Gastroesophageal sphincter (tissue), 4 donors: Measurements from ENCODE around the gene IGF2R. TPM values are rescaled to one million over a fixed set of nuclear protein-coding genes. Genes with fewer than 3 reads are reported as not detected.

Source experiments
- ATAC-seq: fragments of 150-250 bp; one replicate; pipeline ENCODE4 v1.9.1; 2016; ENCODE audit warnings: mild to moderate bottlenecking, moderate library complexity
- H3K27ac ChIP-seq, 4 donors: fragments of 200-600 bp; sonication (generic) in 3 of 4; 1 replicate in 3 of 4; 2 replicates in 1 of 4; pipeline ENCODE4 v1.5.1; 2016 to 2019
- H3K27me3 ChIP-seq: fragments of 200-600 bp; sonication (generic); one replicate; pipeline ENCODE4 v1.5.1; 2019
- H3K36me3 ChIP-seq, 2 donors: fragments of 200-600 bp; sonication (generic); one replicate each; pipeline ENCODE4 v1.5.1; 2019; ENCODE audit warnings: control low read depth in 1 of 2
- H3K4me1 ChIP-seq, 3 donors: fragments of 200-600 bp; sonication (generic); 1 replicate in 2 of 3; 2 replicates in 1 of 3; pipeline ENCODE4 v1.5.1; 2016 to 2019; ENCODE audit warnings: control low read depth in 2 of 3
- H3K4me3 ChIP-seq, 2 donors: fragments of 200-600 bp; sonication (generic); one replicate each; pipeline ENCODE4 v1.5.1; 2019; ENCODE audit warnings: mild to moderate bottlenecking in 1 of 2, moderate library complexity in 1 of 2
- H3K9me3 ChIP-seq, 3 donors: fragments of 200-600 bp; sonication (generic); one replicate each; pipeline ENCODE4 v1.5.1; 2017 to 2019; ENCODE audit warnings: control low read depth in 2 of 3
- CTCF ChIP-seq, 4 experiments: fragments of 200-600 bp in 2 of 4; fragments of 450-650 bp in 2 of 4; sonication (generic) in 1 of 4; IDR thresholded peaks; one replicate each; pipeline ENCODE4 v1.5.1; 2017 to 2019; ENCODE audit warnings: antibody characterized with exemption in 4 of 4, mild to moderate bottlenecking in 2 of 4, moderate library complexity in 2 of 4
- EP300 ChIP-seq: sonication (generic); formaldehyde crosslinking; IDR thresholded peaks from one replicate; pipeline ENCODE4 v1.6.1; 2017; ENCODE audit warnings: antibody characterized with exemption, mild to moderate bottlenecking
- POLR2A ChIP-seq, 2 donors: fragments of 450-650 bp; IDR thresholded peaks; one replicate each; pipeline ENCODE4 v1.6.1; 2017; ENCODE audit warnings: antibody characterized with exemption in 2 of 2, mild to moderate bottlenecking in 2 of 2, moderate library complexity in 1 of 2
- POLR2AphosphoS5 ChIP-seq: sonication (generic); formaldehyde crosslinking; IDR thresholded peaks from one replicate; pipeline ENCODE4 v1.6.1; 2017; ENCODE audit warnings: antibody characterized with exemption
- WGBS, 2 donors: methylation state at CpG; one replicate each; pipeline ENCODE4 v1.1.5; 2018; ENCODE audit warnings: low coverage in 1 of 2; 5-methylcytosine and 5-hydroxymethylcytosine counted together
- total RNA-seq, 4 donors: library from RNA; depleted of rRNA; stranded (reverse); fragments of >200 nt; gene quantifications; one replicate each; pipeline ENCODE4 v1.1.0, GENCODE V29; 2016

Gene IGF2R
- total RNA-seq, 4 donors from 2014 or later, result 47.9 to 81.3 (median 52.7) TPM

DNA sequence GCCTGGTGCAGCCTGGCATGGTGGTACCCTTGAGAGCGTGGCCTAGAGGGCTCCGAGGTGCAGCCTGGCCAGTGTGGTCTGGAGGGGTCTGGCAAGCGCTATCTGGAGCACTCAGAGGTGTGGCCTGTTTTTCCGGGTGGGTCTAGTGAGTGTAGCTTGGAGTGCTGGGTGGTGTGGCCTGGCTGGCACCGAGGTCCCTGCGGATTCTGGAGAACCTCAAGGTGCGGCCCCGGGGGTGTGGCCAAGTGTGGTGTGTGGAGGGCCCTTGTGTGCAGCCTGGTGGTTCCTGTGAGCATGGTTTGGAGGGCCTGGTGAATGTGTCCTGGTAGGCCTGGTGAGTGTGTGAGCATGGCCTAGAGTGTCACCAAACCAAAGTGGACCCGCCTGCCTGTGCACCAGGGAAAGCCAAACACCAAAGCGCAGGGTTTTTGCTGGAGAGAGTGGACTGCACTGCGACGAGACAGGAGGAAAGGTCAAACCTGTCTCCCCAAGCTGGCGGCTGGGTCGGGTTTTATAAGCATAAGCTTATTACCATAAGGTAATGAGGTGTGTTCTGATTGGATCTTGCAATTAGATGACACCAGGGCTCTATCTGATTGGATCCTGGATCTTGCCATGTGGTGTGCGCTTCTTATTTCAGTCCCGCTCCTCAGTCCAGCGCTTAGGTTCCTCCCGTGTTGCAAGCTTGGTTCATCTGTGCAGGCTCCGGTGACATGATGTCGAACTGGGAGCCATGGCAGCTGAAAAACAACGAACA, 35.7 kb downstream of the IGF2R start:
- no peak for ATAC-seq
- TF ChIP-seq POLR2A (IDR thresholded peaks at IDR 0.05) (no peak), CTCF (IDR thresholded peaks at IDR 0.05) (no peak), POLR2AphosphoS5 (no peak), EP300 (no peak)
- no peak overlapping the region for H3K27ac ChIP-seq
- no peaks in the 10 kb centered on the region for H3K9me3 ChIP-seq
- H3K4me3 ChIP-seq, result no peak overlapping the region
- H3K4me1 ChIP-seq, result peaks cover 0 to 34% (median 10%) of the 10 kb centered on the region in 3 donors
- H3K27me3 ChIP-seq, result no peaks in the 10 kb centered on the region
- peaks cover 0 to under 1% of the 10 kb centered on the region in 2 donors for H3K36me3 ChIP-seq
- 90 to 95% methylated on average over 7 to 9 of the region's 21 CpGs for WGBS, 2 donors

DNA sequence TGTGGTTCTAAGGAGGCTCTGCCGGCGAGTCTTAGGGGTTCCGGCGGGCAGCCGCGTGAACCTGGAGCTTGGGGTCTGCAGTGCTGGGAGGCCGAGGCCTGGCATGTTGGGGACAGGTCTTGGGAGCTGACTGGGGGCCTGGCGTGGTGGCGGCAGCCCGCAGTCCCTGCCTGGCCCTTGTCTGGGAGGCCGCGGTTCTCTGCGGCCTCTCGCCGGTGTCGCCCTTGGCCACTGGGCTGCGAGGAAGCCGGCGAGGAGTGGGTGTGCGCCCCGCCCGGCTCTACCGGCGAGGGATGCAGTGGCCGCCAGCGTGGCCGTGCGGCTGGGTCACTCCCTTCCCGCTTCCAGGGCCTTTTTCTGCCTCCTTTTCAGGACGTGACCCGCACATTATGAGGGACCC, 36.3 kb downstream of the IGF2R start:
- 82% methylated on average over 6 of the region's 31 CpGs; no CpG with 5 or more reads in 1 of the 2 donors for WGBS, 2 donors
- Histone ChIP-seq H3K27me3 (no peaks in the 10 kb centered on the region), H3K9me3 (no peaks in the 10 kb centered on the region), H3K4me1 (peaks cover 0 to 37% (median 10%) of the 10 kb centered on the region in 3 donors), H3K4me3 (no peak overlapping the region), H3K36me3 (peaks cover 0 to 4% of the 10 kb centered on the region in 2 donors), H3K27ac (no peak overlapping the region)
- no peak for TF ChIP-seq POLR2AphosphoS5
- no peak for TF ChIP-seq EP300
- TF ChIP-seq POLR2A (IDR thresholded peaks at IDR 0.05), result no peak
- no peak for TF ChIP-seq CTCF (IDR thresholded peaks at IDR 0.05)
- ATAC-seq, result no peak

DNA sequence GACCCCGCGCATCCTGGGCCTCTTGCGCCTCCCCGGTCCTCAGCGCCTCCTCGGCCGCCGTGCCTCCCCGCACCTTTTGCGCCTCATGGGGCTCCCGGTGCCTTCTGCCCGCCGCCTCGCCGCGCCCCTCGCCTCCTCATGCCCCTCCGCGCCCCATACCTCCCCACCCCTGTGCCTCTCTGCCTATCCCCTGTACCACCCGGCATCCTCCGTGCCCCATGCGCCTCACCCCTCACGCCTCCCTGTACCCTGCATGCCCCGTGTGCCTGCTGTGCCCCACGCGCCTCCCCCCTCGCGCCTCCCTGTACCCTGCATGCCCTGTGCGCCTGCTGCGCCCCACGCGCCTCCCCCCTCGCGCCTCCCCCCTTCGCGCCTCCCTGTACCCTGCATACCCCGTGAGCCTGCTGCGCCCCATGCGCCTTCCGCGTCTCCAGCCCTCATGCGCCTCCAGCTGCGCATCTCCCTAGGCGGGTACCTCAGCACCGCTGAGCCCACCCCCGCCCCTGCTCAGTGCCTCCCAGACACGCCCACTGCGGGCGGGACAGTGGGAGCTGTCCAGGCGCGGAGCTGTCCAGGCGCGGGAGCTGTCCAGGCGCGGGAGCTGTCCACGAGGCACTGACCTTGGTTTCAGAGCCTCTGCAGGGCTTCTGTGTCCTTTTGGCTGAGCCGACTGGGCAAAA, 37.1 kb downstream of the IGF2R start:
- Histone ChIP-seq H3K36me3 (peaks cover 0 to 12% of the 10 kb centered on the region in 2 donors), H3K4me3 (peak overlapping the region in 1 of 2 donors; percentile 23), H3K27me3 (no peaks in the 10 kb centered on the region), H3K27ac (no peak overlapping the region), H3K9me3 (no peaks in the 10 kb centered on the region), H3K4me1 (peaks cover 0 to 45% (median 13%) of the 10 kb centered on the region in 3 donors)
- no peak for TF ChIP-seq CTCF (IDR thresholded peaks at IDR 0.05)
- TF ChIP-seq POLR2AphosphoS5, result no peak
- TF ChIP-seq EP300, result no peak
- no peak for TF ChIP-seq POLR2A (IDR thresholded peaks at IDR 0.05)
- ATAC-seq, result peak; percentile 62
- WGBS, 2 donors, result 46 to 60% methylated on average over 3 to 23 of the region's 57 CpGs

- peaks cover 0 to 23% of the 10 kb centered on the region in 2 donors for H3K36me3 ChIP-seq
- no peak overlapping the region for H3K4me3 ChIP-seq
- H3K27me3 ChIP-seq, result no peaks in the 10 kb centered on the region
- H3K9me3 ChIP-seq, result no peaks in the 10 kb centered on the region
- ATAC-seq, result no peak
- H3K27ac ChIP-seq, result no peak overlapping the region
- no peak for TF ChIP-seq CTCF (IDR thresholded peaks at IDR 0.05)
- no peak for TF ChIP-seq EP300
- TF ChIP-seq POLR2A (IDR thresholded peaks at IDR 0.05), result no peak
- TF ChIP-seq POLR2AphosphoS5, result no peak
- H3K4me1 ChIP-seq, result peaks cover 0 to 47% (median 15%) of the 10 kb centered on the region in 3 donors
- 80 to 100% methylated on average over 1 of the region's 1 CpG for WGBS, 2 donors
These were observed 38.3 kb downstream of the IGF2R start for GRCh38 chr6:160007145-160007544.
